IPS-15b (cell line): ENCODE data around the gene ZNF408.

Source experiments
- H3K27me3 ChIP-seq: one replicate; pipeline ENCODE4 v1.6.1; 2013; ENCODE audit warnings: low read length; ENCODE audit not compliant: control insufficient read depth, insufficient read depth
- H3K36me3 ChIP-seq: one replicate; pipeline ENCODE4 v1.6.1; 2013; ENCODE audit warnings: low read length; ENCODE audit not compliant: control insufficient read depth, insufficient read depth
- H3K4me1 ChIP-seq: one replicate; pipeline ENCODE4 v1.6.1; 2013; ENCODE audit warnings: mild to moderate bottlenecking, low read length; ENCODE audit not compliant: control insufficient read depth, insufficient read depth
- H3K4me3 ChIP-seq: one replicate; pipeline ENCODE4 v1.5.1; 2013; ENCODE audit warnings: low read depth, low read length
- H3K9ac ChIP-seq: one replicate; pipeline ENCODE4 v1.6.1; 2013; ENCODE audit warnings: low read depth, mild to moderate bottlenecking, low read length
- H3K9me3 ChIP-seq: one replicate; pipeline ENCODE4 v1.6.1; 2013; ENCODE audit warnings: mild to moderate bottlenecking, low read length; ENCODE audit not compliant: control insufficient read depth, insufficient read depth

Gene ZNF408

DNA sequence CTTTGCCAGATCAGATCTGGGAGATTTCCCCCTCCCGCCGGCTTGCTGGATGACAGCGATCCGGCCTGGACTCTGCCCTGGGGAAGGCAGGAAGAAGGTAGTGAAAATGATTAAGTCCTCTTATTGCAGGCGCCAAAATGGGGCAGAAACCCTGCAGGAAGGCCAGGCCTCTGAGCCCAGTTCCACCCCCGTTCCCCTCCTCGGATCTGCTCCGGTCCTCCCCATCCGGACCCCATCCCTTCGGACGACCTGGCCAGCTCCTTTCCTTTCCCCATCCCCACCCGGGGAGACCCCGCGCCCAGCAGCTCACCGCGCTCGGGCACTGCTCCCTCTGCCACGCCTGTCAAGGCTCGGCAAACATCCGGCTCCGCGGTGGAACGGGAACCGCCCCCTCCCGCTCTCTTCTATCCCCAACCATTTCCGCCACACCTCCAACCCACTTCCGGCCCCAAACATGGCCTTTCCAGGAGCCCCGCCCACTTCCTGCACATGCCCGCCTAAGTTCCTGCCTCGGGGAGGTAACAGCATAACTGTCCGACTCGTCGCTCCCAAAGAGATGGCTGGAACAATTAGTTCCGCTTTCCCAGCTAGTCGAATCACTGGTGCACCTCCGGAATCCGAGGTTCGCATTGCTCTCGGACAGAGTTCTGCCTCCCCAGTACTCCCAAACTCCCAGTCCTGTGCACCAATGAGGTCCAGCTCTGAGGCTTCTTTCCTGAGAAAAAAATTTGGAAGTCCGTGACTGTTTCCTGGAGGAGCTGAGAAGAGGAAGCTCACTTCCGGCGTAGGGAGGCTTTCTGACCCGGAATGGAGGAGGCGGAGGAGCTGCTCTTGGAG lies at the start of gene ZNF408, which contains the start of gene ARHGAP1:
Gene ZNF408 (plus strand): TSS at position 791 of the 837 bp plus-strand sequence. CDS start 17 bp downstream, at position 808.
Gene ARHGAP1 (minus strand): TSS at position 379 of the 837 bp plus-strand sequence. CDS start 4,512 bp downstream, outside the sequence.
- H3K9me3 ChIP-seq = no peaks in the 10 kb centered on the region
- no peaks in the 10 kb centered on the region for H3K27me3 ChIP-seq
- peak within 1 kb of the TSS; percentile 97 for H3K4me3 ChIP-seq
- H3K4me1 ChIP-seq = no peaks in the 10 kb centered on the region
- peak within 1 kb of the TSS; percentile 99 for H3K9ac ChIP-seq
- peaks cover 28% of the 10 kb centered on the region for H3K36me3 ChIP-seq

DNA sequence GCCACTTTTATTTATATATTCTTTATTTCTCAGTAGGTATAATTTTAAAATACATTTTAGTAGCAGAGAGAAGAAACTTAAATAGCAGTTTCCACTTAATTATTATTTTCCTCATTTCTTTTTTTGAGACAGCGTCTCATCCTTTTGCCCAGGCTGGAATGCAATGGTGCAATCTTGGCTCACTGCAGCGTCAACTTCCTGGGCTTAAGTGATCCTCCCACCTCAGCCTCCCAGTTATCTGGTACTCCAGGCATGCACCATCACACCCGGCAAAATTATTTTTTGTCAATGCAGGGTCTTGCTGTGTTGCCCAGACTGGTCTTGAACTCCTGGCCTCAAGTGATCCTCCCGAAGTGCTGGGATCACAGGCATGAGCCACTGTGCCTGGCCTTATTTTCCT lies 45.2 kb upstream of the ZNF408 start:
- no peaks in the 10 kb centered on the region for H3K4me1 ChIP-seq
- H3K4me3 ChIP-seq = no peak overlapping the region
- H3K36me3 ChIP-seq = peaks cover 14% of the 10 kb centered on the region
- H3K27me3 ChIP-seq = no peaks in the 10 kb centered on the region
- H3K9ac ChIP-seq = no peak overlapping the region
- no peaks in the 10 kb centered on the region for H3K9me3 ChIP-seq

DNA sequence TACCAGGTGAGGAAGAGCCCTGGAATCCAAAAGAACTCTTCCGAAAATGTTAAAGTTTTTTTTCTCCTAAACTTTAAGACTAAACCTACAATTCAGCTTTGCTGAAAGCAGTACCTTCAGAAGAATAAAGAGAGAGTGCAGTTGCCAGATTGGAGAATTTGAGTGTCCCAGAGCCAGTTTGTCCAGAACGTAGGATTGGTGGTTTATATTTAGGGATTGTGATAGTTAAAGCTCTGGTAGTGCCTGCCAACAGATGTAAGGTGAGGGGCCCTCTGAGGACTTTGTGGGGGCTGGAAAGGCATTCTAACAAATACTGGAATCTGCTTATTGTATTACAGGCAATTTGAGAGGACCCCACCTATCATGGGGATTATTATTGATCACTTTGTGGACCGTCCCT lies 43.6 kb upstream of the ZNF408 start:
- H3K27me3 ChIP-seq = no peaks in the 10 kb centered on the region

DNA sequence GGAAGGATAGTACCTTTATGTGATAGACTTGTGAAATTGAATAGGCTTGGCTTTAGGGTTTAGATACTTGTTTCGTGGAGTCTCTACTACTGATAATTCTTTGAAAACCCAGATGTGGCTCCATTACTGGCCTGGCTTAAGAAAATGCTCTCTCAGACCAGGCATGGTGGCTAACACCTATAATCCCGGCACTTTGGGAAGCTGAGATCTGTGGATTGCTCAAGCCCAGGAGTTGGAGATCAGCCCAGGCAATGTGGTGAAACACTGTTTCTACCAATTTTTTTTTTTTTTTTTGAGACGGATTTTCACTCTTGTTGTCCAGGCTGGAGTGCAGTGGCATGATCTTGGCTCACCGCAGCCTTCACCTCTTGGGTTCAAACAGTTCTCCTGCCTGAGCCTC lies 42.6 kb upstream of the ZNF408 start:
- peaks cover 7% of the 10 kb centered on the region for H3K36me3 ChIP-seq
- no peaks in the 10 kb centered on the region for H3K4me1 ChIP-seq
- H3K4me3 ChIP-seq = no peak overlapping the region
- H3K9me3 ChIP-seq = no peaks in the 10 kb centered on the region
- H3K27me3 ChIP-seq = no peaks in the 10 kb centered on the region
- H3K9ac ChIP-seq = no peak overlapping the region

More for the DNA sequence above, 43.6 kb upstream of the ZNF408 start:
- Histone ChIP-seq H3K4me3 (no peak overlapping the region), H3K9me3 (no peaks in the 10 kb centered on the region), H3K4me1 (no peaks in the 10 kb centered on the region), H3K9ac (no peak overlapping the region), H3K36me3 (peaks cover 12% of the 10 kb centered on the region)

DNA sequence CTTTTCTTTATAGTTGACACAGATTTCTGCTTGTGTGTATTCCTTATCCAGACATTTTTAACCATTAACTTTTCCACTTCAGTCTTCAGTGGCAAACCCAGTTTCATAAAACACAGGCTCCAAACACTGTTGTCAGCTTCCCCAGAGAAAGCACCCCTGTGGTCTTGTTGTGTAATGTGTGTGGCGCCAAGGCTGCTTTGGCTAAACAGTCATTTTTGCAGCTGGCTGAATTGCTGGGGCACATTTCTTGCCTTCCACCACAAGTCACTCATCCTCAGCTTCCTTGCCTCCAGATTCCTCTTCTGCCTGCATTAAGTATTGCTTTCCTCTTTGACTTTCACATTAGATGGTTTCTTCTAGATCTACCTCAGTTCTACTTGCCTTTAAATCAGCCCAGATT lies 40.9 kb upstream of the ZNF408 start:
- peaks cover 11% of the 10 kb centered on the region for H3K36me3 ChIP-seq
- no peak overlapping the region for H3K4me3 ChIP-seq
- no peaks in the 10 kb centered on the region for H3K27me3 ChIP-seq
- no peaks in the 10 kb centered on the region for H3K4me1 ChIP-seq
- H3K9me3 ChIP-seq = no peaks in the 10 kb centered on the region
- H3K9ac ChIP-seq = no peak overlapping the region

DNA sequence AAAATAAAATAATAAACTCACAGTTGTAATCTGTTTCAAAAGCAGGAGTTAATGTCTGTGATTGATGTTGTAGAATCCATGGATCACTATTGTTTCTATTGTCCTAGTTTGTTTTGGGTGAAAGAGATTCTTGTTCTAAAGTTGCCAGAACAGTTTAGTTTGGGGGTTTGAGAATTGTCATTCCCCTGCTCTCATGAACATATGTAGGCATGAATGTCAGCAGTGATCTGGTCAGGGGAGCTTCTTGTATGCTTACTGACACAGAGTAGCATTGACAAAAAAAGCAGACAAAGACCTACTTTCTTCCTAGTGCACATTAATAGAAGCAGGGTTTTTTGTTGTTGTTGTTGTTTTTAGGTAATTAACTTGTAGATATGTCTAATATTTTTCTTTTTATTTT lies 39.0 kb upstream of the ZNF408 start:
- Histone ChIP-seq H3K4me1 (no peaks in the 10 kb centered on the region), H3K27me3 (no peaks in the 10 kb centered on the region), H3K9ac (no peak overlapping the region), H3K36me3 (peaks cover 19% of the 10 kb centered on the region), H3K9me3 (no peaks in the 10 kb centered on the region), H3K4me3 (no peak overlapping the region)

DNA sequence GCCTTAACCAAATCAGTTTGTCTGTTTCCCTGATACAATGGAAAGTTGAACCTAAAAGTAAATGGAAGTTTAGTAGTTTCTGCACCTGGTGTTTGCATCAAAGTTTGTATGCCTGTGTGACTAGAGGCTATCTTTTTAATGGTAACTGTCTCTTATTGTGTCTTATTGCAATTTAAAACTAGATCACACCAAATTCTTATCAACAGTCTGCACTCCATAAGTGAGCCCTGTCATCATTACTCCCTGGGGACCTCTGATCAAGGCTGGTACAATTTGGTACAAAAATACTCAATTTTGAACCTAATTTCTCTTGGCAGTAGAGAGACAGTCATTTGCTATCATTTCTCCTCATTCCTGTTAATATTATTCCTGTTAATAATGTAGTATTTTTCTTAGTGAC lies 38.5 kb upstream of the ZNF408 start:
- Histone ChIP-seq H3K9ac (no peak overlapping the region), H3K9me3 (no peaks in the 10 kb centered on the region), H3K36me3 (peaks cover 22% of the 10 kb centered on the region), H3K27me3 (no peaks in the 10 kb centered on the region), H3K4me3 (no peak overlapping the region), H3K4me1 (no peaks in the 10 kb centered on the region)

DNA sequence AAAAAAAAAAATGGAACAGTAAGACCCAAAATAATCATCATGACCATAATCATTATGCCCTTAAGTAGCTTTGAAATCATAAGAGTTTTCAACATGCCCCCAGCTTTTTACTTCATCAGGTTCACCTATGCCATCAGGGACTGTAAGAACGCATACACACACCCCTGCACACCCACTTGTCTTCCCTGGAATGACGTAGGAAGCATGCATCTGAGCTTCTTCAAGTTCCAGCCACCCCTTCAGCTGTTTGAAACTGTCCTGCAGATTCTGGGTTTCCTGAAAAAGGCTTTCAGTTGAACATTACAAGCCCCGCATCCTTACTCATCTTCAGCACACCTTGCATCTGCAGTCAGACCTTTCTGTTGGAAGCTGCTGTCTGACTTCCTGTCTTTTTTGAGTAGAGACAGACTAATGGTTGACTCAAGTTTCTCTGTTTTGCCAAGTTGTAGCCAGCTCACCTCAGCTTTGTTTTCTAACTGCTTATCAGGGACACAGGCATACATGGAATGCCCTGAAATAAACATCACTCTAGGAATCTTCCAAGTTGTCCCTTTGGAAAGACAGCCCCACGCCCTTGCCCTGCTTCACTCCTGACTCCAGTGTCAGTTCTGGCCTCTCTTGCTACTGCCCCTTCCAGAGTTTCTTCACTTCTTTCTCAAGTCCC lies 37.4 kb upstream of the ZNF408 start:
- peaks cover 28% of the 10 kb centered on the region for H3K36me3 ChIP-seq
- no peaks in the 10 kb centered on the region for H3K9me3 ChIP-seq
- H3K9ac ChIP-seq = no peak overlapping the region
- no peaks in the 10 kb centered on the region for H3K27me3 ChIP-seq
- no peaks in the 10 kb centered on the region for H3K4me1 ChIP-seq
- H3K4me3 ChIP-seq = no peak overlapping the region

DNA sequence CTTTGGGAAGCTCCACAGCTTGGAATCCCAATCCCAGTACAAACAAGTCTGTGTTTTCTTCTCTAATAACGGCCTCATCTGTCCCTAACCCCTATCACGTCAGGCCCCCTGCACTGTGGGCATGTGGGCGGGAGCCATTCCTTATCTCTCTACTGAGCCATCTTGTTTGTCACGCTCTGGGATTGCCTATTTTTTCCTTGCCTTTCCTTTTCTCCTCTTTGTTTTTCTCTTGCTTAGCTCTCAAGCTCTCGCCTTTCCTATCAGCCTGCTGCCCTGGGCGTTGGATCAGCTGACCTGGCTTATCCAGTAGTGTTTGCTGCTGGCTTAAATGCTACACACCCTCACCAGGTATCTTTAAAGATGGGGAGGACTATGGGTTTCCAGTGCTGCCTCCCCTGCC lies 36.2 kb upstream of the ZNF408 start:
- H3K36me3 ChIP-seq = peaks cover 33% of the 10 kb centered on the region
- no peak overlapping the region for H3K4me3 ChIP-seq
- H3K27me3 ChIP-seq = no peaks in the 10 kb centered on the region
- no peaks in the 10 kb centered on the region for H3K4me1 ChIP-seq
- no peak overlapping the region for H3K9ac ChIP-seq
- H3K9me3 ChIP-seq = no peaks in the 10 kb centered on the region

DNA sequence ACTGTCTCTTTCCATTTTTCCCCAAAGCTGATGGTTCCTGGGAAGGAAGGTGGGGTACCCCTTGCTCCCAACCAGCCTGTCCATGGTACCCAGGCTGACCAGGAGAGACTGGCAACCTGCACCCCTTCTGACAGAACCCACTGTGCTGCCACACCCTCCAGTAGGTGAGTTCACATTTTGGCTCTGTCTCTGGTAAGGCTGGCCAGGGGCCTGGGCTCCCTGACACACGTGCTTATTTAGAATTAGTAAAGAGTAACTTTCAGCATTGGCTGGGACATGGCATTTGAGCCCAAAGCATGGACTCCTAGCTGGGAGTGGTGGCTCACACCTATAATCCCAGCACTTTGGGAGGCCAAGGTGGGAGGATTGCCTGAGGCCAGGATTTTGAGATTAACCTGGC lies 35.5 kb upstream of the ZNF408 start:
- H3K4me3 ChIP-seq = no peak overlapping the region
- H3K4me1 ChIP-seq = no peaks in the 10 kb centered on the region
- H3K27me3 ChIP-seq = no peaks in the 10 kb centered on the region
- H3K9ac ChIP-seq = no peak overlapping the region
- no peaks in the 10 kb centered on the region for H3K9me3 ChIP-seq
- H3K36me3 ChIP-seq = peaks cover 35% of the 10 kb centered on the region

DNA sequence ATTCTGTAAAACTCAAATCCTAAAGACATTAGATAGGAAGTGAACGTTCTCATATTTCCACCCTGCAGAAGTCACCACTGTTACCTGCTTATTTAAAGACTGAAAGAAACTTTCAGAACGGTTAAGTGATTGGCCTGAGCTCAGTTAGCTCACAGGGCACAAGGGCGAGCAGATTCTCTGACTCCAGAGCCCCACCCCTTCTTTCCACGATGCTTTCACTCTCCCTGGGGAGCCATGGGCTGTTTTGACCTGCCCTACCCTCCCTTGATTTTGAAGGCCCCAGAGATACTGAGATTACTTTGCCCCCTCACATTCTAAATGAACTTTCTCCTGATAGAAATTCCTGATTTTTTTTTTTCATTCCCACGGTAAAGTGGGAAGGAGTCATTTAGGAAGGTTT lies 34.3 kb upstream of the ZNF408 start:
- no peak overlapping the region for H3K4me3 ChIP-seq
- H3K27me3 ChIP-seq = no peaks in the 10 kb centered on the region
- H3K9me3 ChIP-seq = no peaks in the 10 kb centered on the region
- H3K36me3 ChIP-seq = peaks cover 36% of the 10 kb centered on the region
- H3K4me1 ChIP-seq = no peaks in the 10 kb centered on the region
- no peak overlapping the region for H3K9ac ChIP-seq

DNA sequence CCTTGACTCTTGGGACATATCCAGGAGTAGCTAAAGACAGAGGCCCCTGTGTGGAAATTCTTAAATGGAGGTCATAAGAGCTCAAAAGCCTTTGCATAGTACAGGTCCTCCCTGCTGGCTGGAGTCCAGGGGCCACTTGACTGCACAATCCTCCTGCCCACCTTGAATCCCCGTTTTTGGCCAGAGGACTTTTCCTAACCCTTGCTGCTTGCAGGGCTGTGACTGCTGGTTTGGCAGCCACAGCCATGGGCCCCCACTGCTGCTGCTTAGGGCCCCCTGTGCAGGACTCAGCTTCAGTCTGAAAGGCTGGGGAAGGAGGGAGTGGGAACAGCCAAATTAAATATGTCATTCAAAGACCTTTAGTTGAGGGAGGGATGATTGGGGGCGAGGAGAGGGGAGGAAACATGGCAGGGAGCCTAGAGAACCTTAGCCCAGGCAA lies 33.8 kb upstream of the ZNF408 start:
- no peaks in the 10 kb centered on the region for H3K9me3 ChIP-seq
- H3K27me3 ChIP-seq = no peaks in the 10 kb centered on the region
- H3K36me3 ChIP-seq = peaks cover 40% of the 10 kb centered on the region
- H3K4me3 ChIP-seq = no peak overlapping the region
- H3K9ac ChIP-seq = no peak overlapping the region
- H3K4me1 ChIP-seq = no peaks in the 10 kb centered on the region
